CD4-positive, alpha-beta T cell treated with Interleukin-10 for 1 hour (primary cell): ENCODE measurements around the gene C10orf71.

Experiments
- DNase-seq: peaks from one replicate; pipeline ENCODE4 v3.0.0-alpha.2; 2020

The C10orf71 gene

DNA sequence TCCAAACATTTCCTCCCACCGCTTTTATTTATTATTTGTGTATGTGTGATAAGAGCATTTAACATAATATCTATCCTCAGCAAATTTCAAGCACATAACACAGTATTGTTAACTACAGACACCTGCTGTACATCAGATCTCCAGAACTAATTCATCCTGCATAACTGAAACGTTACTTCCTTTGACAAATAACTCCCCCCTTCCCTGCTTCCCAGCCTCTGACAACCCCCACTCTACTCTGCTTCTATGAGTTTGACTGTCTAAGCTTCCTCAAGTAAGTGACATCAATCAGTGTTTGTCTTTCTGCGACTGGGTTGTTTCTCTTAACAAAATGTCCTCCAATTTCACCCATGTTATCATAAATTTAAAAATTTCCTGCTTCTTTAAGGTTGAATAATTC is 22.1 kb downstream of the C10orf71 start:
- no peak for DNase-seq

DNA sequence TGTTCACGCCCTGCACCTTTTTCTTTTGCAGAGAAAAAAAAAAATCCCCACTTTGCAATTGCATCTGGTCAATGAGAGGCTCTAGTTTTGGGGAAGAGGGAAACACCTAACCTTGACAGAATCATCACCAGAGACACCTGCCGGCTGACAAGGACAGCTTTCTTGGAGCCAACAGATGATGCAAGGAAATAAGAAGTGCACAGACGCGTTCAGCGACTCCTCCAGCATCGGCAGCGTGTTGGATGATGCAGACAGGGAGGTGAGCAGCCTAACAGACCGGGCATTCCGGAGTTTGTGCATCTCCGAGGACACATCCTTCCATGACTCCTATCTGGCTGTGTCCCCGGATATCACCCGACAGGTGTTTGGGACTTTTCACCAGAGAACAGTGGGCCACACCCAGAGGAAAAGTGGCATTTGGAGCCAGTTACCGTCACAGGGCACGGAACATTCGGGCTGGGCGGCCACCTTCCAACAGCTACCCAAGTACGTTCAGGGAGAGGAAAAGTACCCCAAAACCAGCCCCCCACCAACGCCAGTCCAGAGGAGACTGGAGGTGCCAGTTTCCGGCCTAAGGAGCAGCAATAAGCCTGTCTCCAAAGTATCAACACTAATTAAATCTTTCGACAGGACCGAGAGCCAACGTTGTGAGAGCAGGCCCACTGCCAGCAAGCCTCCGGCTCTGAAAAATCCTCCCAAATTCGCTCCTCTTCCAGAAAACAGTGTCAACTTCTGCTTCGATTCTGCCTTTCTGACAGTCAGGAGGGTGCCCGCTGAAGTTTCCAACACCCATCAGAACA is 23.6 kb downstream of the C10orf71 start:
- DNase-seq: no peak

DNA sequence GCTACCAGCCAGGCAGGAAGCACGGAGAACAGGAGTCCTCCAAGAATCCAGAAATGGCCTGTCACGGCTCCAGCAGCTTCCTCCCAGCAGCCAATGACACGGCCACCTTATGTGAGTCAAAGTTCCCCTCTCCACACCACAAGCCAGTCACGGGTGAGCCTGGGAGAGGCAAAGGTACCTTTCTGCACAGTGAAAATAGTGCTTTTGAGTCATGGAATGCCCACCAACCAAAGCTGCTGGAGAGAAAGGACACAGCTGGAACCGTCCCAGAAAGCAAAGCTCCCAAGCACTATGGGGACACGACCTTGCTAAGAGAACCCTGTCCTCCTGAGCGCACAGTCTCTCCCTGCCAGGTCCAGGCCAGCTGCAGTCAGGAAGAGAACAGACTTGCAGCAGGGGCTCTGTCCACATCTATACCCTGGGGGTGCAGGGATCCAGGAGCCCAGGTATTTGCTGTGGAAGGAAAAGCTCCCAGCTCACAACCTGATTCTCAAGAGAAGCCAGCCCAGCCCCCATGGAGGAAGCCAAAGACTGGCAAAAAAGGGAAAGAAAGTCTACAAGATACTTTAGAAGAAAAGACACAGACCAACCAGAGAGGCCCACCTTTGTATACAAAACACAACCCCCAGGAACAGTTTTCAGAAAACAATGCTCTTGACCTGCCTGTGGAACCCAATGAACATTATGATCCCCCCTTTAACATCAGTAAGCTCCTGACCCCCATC is 24.4 kb downstream of the C10orf71 start:
- no peak for DNase-seq

DNA sequence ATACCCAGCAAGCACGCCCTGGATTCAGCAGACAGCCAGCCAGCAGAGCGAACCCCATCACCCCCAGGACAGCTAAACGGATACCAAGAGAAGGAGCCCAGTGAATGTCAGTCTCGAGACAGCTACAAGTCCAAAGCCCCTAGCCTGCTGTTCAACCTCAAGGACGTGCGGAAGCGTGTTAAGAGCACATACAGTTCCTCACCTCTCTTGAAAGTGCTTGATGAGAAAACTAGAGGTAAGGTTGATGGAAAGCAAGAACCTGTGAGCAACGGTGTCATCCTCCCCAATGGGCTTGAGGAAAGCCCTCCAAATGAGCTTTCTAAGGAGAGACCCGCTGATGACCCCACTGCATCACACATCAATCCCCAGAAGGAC is 24.9 kb downstream of the C10orf71 start:
- no peak for DNase-seq

DNA sequence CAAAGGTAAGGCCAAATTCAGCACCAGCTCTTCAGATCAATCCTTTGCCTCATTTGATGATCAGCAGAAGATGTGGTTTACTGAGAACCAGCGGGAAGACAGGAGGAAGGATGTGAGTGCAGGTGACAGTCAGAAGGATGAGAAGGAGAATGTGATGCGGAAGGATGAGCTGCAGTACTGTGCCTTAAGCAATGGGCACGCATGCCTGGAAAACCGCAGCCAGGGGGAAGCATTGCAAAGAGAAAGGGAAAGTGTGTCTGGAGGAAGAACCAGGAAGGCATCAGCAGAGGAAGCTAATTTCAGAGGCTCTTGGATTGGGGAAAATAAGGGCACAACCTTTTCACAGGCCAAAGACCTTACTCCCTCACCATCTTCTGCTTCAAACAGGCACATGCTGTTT is 25.7 kb downstream of the C10orf71 start:
- DNase-seq: no peak

DNA sequence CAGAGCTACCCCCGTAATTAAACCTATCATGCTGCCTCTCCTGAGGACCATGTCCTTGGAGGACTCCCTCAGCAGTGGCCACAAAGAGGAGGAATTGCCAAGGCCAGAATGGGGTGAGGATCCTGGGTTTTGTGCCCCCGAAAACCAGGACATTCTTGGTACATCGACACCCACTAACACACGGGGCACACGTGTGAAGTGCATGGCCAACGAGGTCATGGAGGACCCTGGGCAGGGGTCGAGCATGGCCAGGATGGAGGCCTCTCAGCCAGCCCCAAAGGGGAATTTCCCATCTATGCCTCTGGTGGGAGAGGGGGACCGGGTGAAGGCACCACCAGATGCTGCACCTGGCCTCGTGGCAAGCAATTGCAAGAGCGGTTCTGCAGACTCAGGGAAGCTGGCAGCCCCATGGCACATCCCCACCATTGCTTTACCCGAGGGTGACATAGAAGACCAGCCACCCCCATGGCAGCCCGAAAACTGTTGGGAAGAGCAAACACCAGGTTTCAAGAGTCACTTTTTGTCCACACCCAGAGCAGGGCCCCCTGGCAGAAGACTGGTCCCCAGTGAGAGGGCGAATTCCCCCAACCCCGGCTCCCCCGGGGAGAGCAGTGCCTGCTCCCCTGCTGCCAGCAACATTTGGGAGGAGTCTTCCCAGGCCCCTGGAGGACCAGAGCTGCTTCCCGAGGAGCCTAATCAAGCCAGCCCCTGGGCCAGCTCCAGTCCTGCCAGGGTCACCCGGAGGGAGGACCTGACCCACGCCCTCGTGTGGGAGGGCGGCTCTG is 26.4 kb downstream of the C10orf71 start:
- no peak for DNase-seq

DNA sequence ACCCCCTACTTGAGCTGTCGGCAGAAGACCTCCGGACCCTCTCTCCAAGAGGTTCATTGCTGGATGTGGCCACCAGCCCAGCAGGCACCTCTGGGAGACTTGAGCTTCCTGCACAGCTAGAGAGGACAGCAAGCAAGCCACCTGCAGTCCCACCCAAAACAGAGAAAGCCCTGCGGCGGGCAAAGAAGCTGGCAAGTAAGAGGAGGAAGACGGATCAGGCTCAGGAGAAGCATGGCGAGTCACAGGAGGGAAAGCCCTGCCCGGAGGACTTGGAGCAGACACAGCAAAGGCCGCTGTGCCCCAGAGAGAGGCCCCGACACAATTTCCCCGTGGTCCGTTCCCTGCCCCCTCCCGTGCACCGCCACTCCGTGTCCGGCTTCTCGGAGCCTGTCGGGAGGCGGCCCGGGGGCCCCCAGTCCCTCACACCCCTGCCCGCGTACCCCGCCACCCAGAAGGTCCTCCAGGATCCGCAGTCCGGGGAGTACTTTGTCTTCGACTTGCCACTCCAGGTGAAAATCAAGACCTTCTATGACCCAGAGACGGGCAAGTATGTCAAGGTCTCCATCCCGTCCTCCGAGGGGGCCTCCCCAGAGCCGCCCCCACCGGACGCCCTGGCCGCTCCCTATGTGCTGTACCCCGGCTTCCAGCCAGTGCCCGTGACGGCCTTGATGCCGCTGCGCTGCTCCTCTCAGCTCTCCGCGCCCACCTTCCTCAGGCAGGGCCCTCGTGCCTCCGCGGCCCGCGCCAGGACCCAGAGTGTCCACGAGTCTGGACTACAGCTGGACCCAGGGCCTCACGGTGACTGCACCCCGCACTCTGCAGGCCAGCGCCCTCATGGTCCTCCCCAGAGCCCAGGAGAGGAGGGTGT is 27.2 kb downstream of the C10orf71 start:
- no peak for DNase-seq

DNA sequence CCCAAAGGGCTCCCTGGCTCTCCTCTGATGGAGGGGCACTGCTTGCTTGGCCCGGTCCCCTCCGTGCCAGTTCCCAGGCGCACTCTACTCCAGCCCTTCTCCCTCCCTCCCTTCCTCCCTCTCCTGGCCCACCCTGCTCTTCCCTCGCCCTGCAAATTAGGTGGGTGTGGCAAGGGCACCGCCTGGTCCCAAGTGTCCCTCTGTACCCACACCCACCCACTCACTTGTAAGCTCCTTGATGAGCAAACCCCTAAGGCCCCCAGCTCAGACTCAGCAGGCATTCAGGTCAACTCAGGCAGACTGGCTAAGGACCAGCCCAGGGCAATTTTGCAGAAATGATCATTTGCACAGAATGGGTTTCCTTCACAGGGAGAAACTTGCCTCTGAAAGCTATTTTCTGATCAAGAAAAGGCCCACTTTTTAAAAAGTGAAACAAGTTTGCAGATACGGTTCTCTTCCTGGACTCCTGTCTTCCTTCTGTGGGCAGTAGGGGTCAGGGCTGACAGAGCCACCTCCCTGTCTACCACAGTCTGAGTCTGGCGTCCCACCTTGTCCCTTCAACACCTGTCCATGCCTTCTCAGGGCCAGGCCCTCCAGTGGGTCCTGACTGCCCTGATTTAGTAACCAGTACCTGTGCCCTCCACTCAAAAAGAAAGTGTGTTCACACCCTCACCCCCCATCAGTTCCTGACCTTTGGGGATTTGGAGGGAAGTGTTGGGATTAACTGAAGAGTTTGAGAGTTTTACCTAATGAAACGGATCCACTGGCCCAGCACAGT is 28.3 kb downstream of the C10orf71 start:
- DNase-seq: no peak

DNA sequence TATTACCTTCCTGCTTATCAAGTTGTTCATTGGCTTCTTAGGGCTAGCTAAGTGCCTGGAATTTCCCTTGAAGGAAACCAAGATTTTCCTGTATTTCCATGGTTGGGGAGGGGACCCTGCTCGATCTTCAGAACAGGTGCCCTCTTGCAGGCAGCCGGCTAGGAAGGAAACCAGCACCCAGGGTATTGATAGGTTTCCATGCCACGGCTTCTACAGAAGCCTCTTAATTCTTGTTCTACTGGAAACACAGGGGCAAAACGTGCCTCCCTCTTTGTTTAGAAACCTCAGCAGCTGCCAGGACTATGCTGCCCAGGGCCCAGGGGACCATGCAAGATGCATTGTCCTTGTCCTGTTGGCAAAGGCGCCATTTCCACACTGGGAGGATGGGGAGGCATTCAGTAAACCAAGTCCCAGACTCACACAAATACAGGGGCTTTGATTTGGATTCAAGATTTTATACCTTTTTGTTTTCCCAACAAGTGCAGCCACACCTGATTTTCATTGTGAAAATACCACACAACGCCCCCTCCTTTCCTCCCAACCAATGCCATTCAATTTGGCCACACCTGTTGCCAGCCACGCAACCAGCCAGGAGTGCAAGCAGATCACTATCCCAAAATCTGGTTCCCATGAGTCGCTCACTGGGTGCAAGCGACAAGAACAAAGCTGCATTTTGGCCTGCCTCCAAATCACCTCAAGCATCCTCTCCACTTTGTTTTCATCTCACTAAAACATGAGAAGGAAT is 29.6 kb downstream of the C10orf71 start:
- DNase-seq: no peak

DNA sequence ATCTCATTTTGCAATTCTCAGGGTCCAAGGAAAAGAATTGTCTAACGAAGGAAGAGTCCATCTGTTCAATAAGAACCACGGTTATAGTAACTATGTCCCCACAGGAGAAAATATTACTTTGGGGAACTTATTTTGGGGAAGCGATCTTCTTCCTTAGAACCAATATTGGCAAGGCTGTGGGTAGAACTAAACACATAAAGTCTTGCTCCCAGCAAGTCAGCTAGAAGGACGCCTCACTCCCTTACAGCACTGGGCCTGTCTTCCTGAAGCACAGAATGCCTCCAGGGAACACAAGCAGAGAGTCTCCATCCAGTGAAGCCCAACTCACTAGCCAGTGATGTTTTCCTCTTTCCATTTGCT is 30.2 kb downstream of the C10orf71 start:
- no peak for DNase-seq

DNA sequence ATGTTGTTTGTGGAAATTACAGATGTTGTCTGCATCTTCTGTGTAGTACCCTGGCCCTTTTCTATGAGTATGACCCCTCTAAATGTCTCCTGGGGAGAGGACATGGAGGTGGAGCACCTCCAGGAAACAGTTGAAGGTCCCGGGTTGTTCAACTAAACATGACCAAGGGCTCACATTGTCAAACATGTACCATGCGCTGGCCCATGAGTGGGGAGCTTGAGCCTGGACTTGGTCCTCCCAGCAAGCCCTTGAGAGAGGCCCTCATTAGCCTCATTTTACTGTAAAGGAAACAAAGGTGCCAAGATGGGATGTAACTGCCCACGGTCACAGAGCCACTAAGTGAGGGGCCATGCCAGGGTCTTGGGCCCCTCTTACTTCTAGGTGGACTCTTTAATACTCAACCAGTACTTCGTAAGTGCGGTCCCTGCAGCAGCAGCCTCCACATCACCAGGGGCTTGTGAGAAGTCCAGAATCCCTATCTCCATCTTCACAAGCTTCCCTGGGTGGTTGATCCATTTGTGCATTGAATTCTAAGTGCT is 31.2 kb downstream of the C10orf71 start:
- DNase-seq: no peak

DNA sequence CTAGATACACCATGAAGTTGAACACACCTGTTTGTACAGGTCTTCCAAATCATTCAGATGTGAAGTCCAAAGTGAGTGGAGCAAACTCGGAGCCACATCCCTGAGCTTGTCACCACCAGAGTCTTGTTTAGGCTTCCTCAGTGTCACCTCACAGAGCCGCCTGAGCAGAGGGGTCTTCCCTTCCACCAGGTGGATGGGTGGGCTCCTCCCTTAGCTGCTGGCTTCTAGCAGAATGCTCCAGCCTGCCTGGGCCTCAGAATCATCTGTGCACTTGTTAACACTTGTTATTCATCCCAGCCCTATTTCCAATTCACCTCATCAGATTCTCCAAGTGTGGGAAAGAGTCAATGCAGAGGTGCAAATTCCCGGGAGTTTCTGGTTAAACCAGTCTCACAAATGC is 32.5 kb downstream of the C10orf71 start:
- DNase-seq: no peak

DNA sequence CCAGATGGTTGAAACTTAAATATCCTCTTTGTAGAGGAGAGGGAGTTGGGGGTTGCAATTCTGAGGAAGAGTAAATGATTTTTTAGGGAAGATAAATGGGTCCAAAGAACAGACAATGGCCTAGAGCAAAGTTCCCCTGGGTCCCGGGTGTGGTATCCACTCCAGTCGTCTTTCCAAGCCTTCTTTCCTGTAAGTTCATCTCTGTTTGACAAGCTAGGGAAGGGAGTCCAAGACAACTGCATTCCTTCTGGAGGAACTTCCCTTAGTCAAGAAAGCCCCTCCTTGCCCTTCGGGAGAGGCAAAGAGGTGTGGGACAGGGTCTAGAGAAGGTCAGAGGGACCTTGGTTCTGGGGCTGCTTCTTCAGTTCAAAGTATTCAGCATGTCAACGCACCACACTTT is 33.4 kb downstream of the C10orf71 start:
- no peak for DNase-seq

DNA sequence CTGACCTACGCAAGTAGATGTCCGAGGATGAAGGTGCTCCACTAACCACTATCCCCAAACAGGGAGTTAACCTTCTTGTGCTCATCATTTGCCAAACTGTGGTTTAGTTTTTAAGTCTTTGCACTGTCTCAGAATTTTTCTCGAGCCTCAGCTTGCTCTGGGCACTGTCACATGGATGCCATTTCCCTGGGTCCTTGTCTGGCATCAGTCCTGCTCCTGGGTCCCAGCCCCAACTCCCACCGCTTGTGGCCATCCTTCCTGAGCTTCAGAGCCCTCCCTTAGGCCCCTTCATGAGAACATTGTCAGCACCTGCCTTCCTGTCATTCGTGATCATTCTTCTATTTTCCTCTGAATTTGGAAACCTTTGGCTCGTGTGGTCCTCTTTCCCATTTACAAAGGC is 33.8 kb downstream of the C10orf71 start:
- no peak for DNase-seq

DNA sequence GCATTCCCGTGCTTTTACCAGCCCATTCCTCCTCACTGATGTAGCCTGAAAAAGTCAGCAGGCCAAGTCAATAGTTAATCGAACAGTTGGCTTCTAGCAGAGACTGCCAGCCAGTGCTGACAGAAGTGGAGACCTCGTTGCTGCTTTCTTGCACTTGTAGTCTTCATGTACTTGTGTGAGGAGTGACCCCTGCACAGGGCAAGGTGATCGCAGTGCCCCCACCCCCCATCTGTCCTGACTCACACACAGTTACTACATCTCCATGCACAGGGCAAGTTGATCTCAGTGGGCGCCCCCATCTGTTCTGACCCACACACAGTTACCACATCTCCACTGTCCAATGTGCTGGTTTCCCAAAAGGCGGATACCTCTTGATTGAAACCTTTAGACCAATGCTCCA is 34.2 kb downstream of the C10orf71 start:
- no peak for DNase-seq

DNA sequence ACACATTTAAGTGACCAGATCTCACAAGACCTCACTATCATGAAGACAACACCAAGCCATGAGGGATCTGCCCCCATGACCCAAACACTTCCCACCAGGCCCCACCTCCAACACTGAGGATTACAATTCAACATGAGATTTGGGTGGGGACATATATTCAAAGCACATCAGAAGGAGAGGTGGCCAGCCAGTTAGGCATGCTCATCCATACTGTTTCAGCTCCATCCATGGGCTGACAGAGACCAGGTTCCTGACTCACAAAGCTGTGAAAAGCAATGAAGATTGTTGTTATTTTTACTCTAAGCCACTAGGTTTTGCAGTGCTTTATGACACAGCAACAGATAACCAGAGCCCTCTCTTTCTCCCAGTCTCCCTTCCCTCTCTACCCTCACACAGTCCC is 36.0 kb downstream of the C10orf71 start:
- DNase-seq: no peak

DNA sequence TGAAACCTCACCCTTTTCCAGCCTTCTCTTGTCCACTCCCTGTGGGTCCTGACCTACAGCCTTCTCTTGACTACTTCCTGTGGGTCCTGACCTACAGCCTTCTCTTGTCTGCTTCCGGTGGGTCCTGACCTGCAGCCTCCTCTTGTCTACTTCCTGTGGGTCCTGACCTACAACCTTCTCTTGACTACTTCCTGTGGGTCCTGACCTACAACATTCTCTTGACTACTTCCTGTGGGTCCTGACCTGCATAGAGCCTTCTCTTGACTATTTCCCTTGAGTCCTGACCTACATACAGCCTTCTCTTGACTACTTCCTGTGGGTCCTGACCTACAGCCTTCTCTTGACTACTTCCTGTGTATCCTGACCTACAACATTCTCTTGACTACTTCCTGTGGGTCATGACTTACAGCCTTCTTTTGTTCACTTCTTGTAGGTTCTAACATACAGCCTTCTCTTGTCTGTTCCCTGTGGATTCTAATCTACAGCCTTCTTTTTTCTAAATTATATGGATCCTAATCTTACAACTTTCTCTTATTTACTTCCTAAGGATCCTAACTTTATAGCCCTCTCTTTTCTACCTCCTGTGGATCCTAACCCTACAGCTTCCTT is 36.5 kb downstream of the C10orf71 start:
- peak; percentile 12 for DNase-seq

DNA sequence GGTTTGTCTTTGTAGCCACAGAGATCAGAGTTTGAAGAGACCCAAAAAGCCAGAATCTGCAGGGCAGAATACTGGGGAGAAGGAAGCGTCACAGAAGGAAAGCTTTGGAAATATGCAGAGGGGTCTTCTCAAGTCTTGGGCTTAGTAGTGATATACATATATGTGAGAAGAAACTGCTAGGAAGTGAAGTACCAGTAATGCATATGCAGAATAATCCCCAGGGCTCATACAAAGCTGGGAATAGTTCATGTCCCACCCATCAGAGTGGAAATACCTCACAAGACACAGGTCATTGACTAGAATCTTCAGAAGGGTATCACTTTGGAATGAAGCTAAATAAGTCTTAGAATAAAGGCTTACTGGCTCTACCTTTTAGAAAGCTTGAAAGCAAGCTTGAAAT is 39.6 kb downstream of the C10orf71 start:
- no peak for DNase-seq

DNA sequence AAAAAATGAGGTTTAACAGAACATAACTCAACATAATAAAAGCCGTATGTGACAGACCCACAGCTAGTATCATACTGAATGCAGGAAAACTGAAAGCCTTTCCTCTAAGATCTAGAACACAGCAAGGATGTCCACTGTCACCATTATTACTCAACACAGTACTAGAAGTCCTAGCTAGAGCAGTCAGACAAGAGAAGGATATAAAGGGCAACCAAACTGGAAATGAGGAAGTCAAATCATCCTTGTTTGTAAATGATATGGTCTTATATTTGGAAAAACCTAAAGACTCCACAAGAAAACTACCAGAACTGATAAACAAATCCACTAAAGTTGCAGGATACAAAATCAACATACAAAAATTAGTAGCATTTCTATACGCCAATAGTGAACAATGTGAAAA is 45.9 kb downstream of the C10orf71 start:
- no peak for DNase-seq

DNA sequence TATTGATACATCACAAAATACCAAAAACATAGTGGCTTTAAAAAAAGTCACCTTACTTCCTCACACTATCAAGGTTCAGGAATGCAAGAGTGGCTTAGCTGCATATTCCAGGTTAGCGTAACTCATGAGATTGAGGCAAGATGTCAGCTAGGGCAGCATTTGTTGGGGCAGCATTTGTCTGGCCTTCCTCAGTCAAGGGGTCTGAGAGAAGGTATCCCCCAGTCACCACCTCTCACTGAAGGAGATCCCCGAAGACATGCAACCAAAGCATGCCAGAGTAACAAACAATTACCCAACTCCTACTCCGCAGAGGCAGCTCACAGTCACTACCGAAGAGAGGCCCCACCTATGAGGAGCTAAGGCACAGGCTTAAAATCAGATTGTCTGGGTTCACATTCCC is 48.4 kb downstream of the C10orf71 start:
- no peak for DNase-seq

DNA sequence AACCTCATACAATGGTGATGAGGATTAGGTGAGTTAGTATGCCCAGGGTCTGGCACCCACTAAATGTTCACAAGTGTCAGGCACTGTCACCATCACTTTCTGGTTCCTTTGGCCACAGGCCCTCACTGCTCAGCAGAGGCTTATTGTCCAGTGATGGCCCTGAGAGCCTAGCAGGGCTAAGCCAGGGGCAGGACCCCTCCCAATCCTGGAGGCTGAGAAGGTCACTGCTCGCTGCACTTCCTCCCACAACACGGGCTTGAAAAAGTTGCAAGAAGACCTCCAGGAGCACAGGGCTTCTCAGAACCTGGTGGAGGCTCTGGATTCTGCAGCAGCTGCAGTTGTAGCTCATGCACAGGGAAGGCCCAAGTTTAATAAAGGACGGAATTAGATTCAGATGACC is 48.9 kb downstream of the C10orf71 start:
- no peak for DNase-seq
